H54 (cell line): Measurements from ENCODE around the gene TREML1.
"Not testable (repeated sequence)": the region's sequence is repeated elsewhere in the genome, so short reads cannot be mapped to it uniquely, and the experiment has no call there.

Source experiments
- DNase-seq: peaks from one replicate; pipeline ENCODE4 v3.0.0; 2011; ENCODE audit warnings: low spot score, mixed read lengths; ENCODE audit not compliant: insufficient read length
- FAIRE-seq: peaks from 3 replicates; lab custom pipeline; 2011; peaks lifted over from hg19 to GRCh38; lab: Jason Lieb, UNC
- POLR2A ChIP-seq: IDR thresholded peaks from 2 replicates; pipeline ENCODE4 v1.6.1; 2011; ENCODE audit warnings: low read depth, mild to moderate bottlenecking, low read length

TREML1 gene, protein sequence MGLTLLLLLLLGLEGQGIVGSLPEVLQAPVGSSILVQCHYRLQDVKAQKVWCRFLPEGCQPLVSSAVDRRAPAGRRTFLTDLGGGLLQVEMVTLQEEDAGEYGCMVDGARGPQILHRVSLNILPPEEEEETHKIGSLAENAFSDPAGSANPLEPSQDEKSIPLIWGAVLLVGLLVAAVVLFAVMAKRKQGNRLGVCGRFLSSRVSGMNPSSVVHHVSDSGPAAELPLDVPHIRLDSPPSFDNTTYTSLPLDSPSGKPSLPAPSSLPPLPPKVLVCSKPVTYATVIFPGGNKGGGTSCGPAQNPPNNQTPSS

DNA sequence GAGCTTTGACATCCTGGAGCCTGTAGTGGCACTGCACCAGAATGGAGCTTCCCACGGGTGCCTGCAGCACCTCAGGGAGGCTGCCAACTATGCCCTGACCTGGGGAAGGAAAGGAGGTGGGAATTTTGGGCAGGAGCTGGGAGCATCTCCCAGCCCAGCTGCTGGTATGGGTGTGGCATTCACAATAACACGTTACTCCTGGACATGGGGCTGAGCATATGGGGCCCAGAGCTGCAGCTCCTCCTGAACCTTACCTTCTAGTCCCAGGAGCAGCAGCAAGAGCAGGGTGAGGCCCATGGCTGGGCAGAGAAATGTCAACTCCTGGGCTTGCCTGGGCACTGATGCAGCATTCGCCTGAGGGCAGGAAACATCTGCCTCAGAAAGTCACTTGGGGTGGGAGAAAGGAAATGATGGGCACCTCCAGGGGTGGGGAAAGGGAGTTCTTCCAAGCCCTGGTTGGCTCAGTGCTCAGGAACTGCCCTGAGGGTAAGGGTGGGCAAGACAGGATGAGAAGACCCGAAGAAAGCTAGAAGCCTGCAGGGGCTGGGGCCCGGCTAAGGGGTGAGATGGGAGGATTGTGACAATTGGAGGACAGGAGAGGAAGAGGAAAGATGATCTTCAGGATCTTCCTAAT is at the start of gene TREML1:
Gene TREML1 (minus strand): TSS at position 356 of the 634 bp plus-strand sequence. CDS start 59 bp downstream, at position 297.
- FAIRE-seq (no peak), DNase-seq (no peak)
- TF ChIP-seq POLR2A = no peak

DNA sequence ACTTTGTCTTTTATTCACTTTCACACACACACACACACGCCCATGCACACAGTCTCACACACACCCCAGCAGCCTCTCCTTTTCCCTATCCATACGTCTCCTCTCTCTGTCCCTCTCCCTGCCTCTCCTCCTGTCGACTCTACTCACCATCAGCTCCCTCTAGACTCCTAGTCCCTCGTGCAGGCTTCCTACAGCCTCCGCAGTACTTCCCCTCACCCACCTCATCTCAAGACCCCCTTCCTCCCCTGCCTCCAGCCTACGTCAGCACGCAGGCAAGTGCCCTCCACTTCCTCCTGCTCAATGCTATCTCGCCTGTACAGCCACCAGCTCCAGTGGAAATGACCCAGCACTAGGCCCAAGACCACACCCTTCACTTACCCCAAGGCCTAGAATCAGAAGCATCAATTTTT is 47.6 kb upstream of the TREML1 start:
- DNase-seq (no peak), FAIRE-seq (no peak)
- TF ChIP-seq POLR2A = no peak

DNA sequence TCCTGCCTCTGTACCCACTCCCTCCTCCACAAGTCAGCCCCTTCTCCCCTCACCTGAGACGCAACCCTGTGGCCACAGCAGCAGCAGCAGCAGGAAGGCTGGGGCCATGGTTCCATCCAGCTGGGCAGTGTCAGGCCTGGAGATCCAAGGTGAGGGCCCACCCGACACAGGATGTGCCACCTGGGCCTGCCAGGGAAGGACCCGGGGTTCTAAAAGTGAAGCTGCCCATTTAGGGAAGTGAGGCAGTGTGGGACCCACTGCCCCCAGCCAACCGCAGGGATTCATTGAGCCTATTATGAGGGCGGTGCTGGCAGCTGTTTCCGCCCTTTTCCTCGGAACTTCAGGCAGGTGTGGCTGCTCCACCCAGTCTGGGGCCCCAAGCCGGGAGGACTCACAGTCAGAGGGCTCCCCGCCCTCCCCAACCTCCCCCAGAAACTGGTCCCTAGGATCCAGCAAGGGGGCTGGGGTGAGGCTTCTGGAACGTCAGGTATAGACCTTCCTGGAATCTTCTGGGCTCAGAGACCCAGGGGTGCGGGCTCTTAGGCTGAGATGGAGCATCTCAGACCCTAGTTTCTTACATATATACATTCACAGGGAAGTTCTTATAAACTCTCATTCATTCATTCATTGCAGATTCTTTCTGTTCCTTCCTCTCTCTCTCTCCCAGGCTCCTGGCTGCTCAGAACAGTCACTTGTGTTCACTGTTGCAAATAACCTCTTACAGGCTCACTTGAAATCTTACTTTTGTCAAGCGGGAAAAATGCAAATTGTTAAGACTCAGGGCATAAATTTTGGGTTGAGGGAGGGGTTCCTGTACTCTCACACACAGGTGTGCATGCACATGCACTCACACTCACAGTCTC is 47.0 kb upstream of the TREML1 start, which contains the start of gene TREML2:
Gene TREML2 (minus strand): TSS at position 249 of the 863 bp plus-strand sequence. CDS start 141 bp downstream, at position 108.
- no peak for DNase-seq

DNA sequence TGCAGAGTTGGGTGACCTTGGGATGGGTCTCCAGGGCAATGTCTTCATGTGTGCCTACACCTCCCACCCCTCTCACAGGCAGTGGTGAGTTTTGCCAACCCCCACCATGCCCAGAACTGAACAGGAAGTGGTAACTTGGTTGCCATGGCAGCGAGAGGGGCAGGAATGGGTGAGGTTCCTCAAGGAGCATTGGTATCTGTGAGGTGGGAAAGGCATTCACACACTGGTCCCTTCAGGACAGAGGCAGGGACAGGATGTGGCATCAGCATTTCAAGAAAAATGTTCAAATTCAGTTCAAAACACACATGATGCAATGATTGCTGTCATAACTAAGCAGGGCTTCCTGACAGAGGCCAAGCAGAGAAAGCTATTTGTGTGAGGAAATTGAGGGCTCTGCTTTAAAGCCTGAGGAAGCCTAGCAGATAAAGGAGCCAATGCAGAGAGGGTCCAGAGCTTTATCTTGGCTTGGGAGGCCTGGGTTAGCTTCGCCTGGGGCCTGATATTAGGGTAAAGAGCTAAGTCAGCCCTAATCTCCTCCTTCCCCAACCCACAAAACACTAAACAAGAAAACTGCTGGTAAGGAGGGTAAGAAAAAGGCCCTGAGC is 46.3 kb upstream of the TREML1 start:
- FAIRE-seq = no peak
- TF ChIP-seq POLR2A = no peak
- no peak for DNase-seq

More for the DNA sequence above, 47.0 kb upstream of the TREML1 start, which contains the start of gene TREML2:
- no peak for TF ChIP-seq POLR2A
- FAIRE-seq = no peak

DNA sequence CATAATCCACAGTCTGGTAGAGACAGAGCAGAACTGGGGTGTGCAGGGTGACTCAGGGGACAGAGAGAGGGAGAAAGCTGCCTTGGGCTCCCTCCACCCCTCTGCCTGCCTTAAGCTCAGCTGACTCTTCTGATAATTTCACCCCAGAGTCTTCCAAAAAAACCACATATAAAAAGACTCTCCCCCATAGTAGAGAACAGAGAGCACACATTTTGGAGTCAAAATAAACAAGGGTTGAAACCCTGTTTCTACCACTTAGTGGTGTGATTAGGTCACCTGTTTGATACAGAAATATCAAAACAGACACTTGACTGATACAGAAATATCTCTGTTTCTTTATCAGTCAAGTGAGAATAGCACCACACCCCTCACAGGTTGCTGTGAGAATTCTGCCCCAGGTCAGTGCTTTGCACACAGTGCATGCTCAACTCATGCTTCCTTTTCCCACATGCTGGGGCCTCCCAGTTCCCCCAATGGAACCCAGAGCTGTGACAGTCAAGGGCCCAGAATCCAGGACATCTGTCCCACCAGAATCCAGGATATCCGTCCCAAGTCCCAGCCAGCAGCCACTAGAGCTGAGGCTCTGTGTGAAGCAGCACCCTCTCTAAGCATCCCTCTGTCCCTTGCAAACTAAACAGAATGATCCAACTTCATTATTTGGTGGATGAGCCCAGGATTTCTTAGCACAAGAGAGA is 45.6 kb upstream of the TREML1 start:
- DNase-seq = no peak
- FAIRE-seq = no peak
- no peak for TF ChIP-seq POLR2A

DNA sequence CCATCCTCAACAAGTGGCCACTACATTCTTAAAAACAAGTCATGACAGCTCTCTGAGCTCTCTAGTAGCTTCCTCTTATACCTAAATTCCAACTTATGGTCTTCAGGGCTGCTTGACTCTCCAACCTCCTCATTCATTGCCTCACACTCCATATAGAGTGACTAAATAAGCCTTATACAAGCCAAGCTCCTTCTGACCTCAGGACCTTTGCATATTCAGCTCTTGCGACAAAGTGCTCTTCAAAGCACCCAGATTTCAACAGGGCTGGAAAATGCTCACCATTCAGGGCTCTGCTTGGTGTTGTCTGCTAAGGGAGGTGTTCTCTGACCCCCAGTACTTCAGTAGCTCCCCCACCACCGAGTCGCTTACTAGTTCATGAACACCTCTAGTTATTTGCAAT is 43.1 kb upstream of the TREML1 start:
- DNase-seq (no peak), FAIRE-seq (no peak)
- no peak for TF ChIP-seq POLR2A

DNA sequence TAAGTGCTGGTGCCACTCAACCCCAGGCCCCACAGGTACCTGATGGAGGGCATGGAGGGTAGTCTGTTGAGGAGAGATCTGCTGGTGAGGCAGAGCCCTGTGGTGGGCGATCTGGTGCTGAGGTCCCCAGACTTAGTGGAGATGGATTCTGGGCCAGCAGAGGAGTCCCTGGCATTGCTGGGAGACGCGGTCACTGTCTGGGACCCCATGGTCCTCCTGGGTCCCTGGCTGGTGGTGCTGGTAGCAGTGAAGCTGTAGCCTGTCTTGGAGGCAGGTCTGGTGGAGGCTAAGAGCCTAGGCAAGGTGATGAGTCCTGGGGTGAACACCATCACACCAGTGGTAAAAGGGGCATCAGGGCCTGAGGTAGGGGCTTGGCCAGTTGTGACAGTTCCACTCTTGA is 40.2 kb upstream of the TREML1 start:
- TF ChIP-seq POLR2A = no peak
- no peak for FAIRE-seq
- no peak for DNase-seq

DNA sequence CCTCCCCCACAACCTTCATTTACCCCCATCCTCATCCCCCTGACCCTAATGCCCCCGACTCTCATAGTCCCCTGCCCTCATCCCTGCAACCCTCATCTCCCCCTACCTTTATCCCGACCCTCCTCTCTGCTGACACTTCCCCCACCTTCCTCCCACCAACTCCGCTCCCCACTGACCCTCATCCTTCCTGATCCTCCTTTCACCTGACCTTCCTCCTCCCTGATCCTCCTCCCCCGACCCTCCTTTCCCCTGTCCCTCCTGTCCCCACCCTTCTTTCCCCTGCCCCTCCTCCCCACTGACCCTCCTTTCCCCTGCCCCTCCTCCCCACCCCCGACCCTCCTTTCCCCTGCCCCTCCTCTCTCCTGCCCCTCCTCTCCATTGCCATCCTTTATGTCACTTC is 39.7 kb upstream of the TREML1 start:
- no peak for TF ChIP-seq POLR2A
- no peak for DNase-seq
- no peak for FAIRE-seq

DNA sequence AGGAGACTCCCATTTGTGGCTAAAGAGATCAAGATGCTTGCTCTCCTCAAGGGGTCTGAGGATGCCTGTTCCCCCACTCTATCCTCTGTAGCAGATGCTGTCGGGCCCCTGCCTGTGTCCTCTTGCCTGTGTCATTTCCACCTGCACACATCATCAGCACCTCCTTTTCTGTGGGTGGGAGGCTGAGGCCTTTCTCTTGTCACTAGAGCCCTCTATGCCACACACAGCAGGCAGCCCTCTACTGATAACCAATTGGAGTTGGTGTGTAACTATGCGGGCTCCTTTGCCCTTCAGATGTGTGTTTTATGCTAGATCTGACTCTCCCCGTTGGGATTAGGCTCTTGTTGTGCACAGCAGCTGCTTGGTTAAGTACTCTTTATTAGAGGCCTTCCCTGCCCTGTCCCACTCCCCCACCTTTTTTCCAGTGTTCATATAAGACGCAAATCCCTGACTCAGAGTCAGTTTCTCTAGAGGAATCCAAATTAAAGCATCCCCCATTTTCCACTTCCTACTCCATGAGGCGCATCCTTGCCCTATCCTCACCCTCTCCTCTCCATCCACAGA is 39.1 kb upstream of the TREML1 start:
- DNase-seq = no peak
- TF ChIP-seq POLR2A = no peak
- FAIRE-seq = no peak

DNA sequence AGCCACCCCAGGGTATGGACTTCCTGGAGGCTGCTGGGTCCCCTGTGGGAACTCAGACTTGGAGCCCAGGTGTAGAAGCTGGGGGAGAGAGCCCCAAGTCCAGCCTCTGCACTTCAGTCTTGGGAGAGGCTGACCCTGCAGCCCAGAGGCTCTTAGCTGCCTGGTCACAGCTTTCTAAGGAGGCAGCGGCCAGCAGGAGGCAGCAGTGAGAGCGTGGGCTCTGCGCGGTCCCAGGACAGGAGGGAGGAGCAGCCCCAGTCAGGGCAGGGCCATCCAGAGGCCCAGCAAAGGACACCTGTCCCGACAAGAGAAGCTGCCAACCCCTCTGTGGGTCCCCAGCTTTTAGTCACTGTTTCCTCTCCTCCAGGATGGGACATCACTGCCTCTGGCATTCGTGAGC is 37.4 kb upstream of the TREML1 start:
- no peak for TF ChIP-seq POLR2A
- no peak for DNase-seq
- no peak for FAIRE-seq

DNA sequence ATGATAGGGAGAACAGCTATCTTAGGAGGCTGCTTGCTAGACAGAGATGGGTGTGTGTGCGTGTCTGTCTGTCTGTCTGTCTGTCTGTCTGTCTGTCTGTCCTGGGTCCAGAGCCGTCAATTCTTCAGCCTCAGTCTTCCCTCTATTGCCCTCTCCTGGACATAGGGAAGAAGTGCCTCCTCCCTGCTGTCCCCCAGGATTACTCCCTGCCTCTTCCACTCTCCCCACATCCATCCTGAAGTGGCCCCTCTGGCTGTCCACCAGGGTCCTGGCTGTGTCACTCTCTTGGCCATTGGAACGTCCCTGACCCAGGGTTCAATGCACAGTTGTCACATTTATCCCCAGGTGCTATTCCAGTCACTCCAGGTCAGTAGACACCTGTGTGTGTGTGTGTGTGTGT is 36.6 kb upstream of the TREML1 start:
- no peak for TF ChIP-seq POLR2A
- FAIRE-seq (no peak), DNase-seq (no peak)

DNA sequence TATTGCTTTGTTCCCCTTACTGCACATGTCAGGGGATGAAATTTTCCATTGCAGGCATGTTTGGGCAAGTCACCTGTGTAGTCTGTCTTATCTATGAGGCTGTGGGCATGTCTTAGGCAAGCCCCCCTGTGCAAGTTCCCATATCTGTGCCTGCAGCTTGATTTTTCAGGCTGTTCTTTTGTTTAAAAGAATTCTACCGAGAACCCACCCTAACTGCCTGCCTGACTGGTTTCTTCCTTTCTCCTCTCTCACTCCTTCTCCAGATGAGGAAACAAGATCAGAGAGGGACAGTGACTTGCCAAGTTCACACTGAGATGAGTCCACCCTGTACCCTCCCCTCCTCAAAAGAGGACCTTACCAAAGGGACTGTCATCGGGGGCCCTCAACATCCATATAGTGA is 35.8 kb upstream of the TREML1 start:
- no peak for FAIRE-seq
- no peak for DNase-seq
- no peak for TF ChIP-seq POLR2A

DNA sequence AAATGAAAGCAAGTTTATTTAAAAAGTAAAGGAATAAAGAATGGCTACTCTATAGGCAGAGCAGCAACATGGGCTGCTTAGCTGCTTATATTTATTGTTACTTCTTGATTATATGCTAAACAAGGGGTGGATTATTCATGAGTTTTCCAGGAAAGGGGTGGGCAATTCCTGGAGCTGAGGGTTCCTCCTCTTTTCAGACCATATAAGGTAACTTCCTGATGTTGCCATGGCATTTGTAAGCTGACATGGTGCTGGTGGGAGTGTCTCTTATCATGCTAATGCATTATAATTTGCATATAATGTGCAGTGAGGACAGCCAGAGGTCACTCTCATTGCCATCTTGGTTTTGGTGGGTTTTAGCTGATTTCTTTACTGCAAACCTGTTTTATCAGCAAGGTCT is 34.9 kb upstream of the TREML1 start:
- DNase-seq, FAIRE-seq: not testable (repeated sequence)
